Measurements from ENCODE around the gene SLIT3. TPM values are rescaled to one million over a fixed set of nuclear protein-coding genes. Genes with fewer than 3 reads are reported as not detected.

The SLIT3 gene
- total and polyA plus RNA-seq, 9 of the 15 experiments (the other 6 are each of a cell fraction or from before 2014, with no cell fraction given): 0.01 to 0.04 TPM; not detected in 7

DNA sequence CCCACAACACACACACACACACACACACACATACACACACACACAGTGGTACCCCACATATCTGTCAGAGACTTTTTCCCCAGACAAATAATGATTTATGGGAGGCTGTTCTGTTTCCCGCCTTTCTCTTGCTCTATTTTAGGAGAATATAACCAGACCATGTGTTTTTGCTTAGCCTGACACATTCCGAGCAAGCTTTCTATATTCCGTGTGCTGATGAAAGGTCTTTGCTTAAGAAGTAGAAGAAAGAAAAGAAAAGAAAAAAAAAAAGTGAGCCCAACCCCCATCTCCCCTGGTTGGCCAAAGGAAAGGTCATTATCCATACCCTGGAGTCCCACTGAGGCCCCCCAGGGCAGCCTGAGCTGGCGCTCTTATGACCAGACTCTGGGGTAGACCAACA, 338.6 kb downstream of the SLIT3 start:
- ATAC-seq (no peak), DNase-seq (ENCODE audit: extremely low read depth in 1 of 4, low spot score in 3 of 4) (no peak), FAIRE-seq (no peak)
- POLR2A ChIA-PET: no interaction called here
- CTCF ChIA-PET (ENCODE audit: low intra/inter-chr PET ratio): no interaction called here
- Histone ChIP-seq H4K20me1 (replicated peaks; ENCODE audit: control insufficient read depth, insufficient read depth, low read length) (no peaks in the 10 kb centered on the region), H3K9ac (ENCODE audit: insufficient read depth in 1 of 2, low read depth in 2 of 2, low read length in 2 of 2) (no peak overlapping the region), H3K36me3 (ENCODE audit: control insufficient read depth, insufficient read depth, low read length) (no peaks in the 10 kb centered on the region), H3K4me3 (no peak overlapping the region), H3K27ac (ENCODE audit: extremely low read depth, low read depth, low read length) (no peak overlapping the region), H3K9me1 (ENCODE audit: control insufficient read depth, insufficient read depth, low read length) (no peaks in the 10 kb centered on the region), H3K4me2 (ENCODE audit: insufficient read depth, low read length) (no peak overlapping the region), H3K4me1 (replicated peaks in 1 of 2; ENCODE audit: control insufficient read depth in 2 of 2, insufficient read depth in 2 of 2, low read length in 2 of 2) (no peaks in the 10 kb centered on the region), H3K9me3 (replicated peaks; ENCODE audit: control insufficient read depth, insufficient read depth, low read depth, low read length) (no peaks in the 10 kb centered on the region), H3K79me2 (ENCODE audit: control insufficient read depth, insufficient read depth, low read length) (no peaks in the 10 kb centered on the region), H3K27me3 (ENCODE audit: control insufficient read depth in 2 of 2, insufficient read depth in 2 of 2, low read length in 2 of 2) (no peaks in the 10 kb centered on the region), H2AFZ (ENCODE audit: low read depth, low read length) (no peak overlapping the region)
- TF ChIP-seq STAG1 (CRISPR knock-in tag; IDR thresholded peaks at IDR 0.05; ENCODE audit: borderline replicate concordance): no peak
- no peak for TF ChIP-seq ATF7 (IDR thresholded peaks at IDR 0.05)
- TF ChIP-seq ZNF668 (CRISPR knock-in tag; IDR thresholded peaks at IDR 0.05): no peak
- TF ChIP-seq, protein P1, sequence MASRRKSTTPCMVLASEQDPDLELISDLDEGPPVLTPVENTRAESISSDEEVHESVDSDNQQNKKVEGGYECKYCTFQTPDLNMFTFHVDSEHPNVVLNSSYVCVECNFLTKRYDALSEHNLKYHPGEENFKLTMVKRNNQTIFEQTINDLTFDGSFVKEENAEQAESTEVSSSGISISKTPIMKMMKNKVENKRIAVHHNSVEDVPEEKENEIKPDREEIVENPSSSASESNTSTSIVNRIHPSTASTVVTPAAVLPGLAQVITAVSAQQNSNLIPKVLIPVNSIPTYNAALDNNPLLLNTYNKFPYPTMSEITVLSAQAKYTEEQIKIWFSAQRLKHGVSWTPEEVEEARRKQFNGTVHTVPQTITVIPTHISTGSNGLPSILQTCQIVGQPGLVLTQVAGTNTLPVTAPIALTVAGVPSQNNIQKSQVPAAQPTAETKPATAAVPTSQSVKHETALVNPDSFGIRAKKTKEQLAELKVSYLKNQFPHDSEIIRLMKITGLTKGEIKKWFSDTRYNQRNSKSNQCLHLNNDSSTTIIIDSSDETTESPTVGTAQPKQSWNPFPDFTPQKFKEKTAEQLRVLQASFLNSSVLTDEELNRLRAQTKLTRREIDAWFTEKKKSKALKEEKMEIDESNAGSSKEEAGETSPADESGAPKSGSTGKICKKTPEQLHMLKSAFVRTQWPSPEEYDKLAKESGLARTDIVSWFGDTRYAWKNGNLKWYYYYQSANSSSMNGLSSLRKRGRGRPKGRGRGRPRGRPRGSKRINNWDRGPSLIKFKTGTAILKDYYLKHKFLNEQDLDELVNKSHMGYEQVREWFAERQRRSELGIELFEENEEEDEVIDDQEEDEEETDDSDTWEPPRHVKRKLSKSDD (conservative IDR thresholded peaks at IDR 0.05; ENCODE audit: low read length): no peak
- TF ChIP-seq NUFIP1 (IDR thresholded peaks at IDR 0.05; ENCODE audit: partially characterized antibody): no peak
- TF ChIP-seq PRPF4 (IDR thresholded peaks at IDR 0.05; ENCODE audit: insufficient read depth, low read depth, low read length, poor library complexity, severe bottlenecking): no peak
- TF ChIP-seq ZBTB5 (IDR thresholded peaks at IDR 0.05): no peak
- TF ChIP-seq PTBP1 (IDR thresholded peaks at IDR 0.05; ENCODE audit: low read depth, low read length): no peak
- in situ Hi-C loops (cut with MboI): no loop called here
- 3% methylated on average over 4 of the region's 4 CpGs for WGBS (ENCODE audit: insufficient coverage, low coverage, missing lambda C conversion rate)
- no TSS peak for BruUV-seq (replicated peaks)
- intact Hi-C loops (cut with micrococcal nuclease): no loop called here
